Stimulated activated CD8-positive, alpha-beta memory T cell treated with anti-CD3 and anti-CD28 coated beads, Interleukin-12 subunit alpha, Interleukin-12 subunit beta, amount 100 ng/mL, for 24 hours (primary cell): ENCODE results near the gene FAM227B.

Experiments used
- DNase-seq: peaks from one replicate; pipeline ENCODE4 v3.0.0-alpha.2; 2020; ENCODE audit errors: extremely low read depth

FAM227B gene

GRCh38 chr15:49296258-49296657 is 324.4 kb downstream of the FAM227B start:
- no peak for DNase-seq

- no peak for DNase-seq
Measured at GRCh38 chr15:49293941-49294340, 326.7 kb downstream of the FAM227B start.

GRCh38 chr15:49290191-49290590 is 330.4 kb downstream of the FAM227B start:
- no peak for DNase-seq

GRCh38 chr15:49288391-49288790 is 332.2 kb downstream of the FAM227B start:
- no peak for DNase-seq

- no peak for DNase-seq
Measured at GRCh38 chr15:49287481-49287880, 333.1 kb downstream of the FAM227B start.

GRCh38 chr15:49286649-49287404 is 333.8 kb downstream of the FAM227B start:
- no peak for DNase-seq

GRCh38 chr15:49282366-49282765 is 338.3 kb downstream of the FAM227B start:
- DNase-seq: no peak

GRCh38 chr15:49279521-49280456 is 340.8 kb downstream of the FAM227B start:
- DNase-seq: no peak

- no peak for DNase-seq
Measured at GRCh38 chr15:49278751-49279150, 341.9 kb downstream of the FAM227B start.
